Skeletal muscle satellite cell (primary cell): Measurements from ENCODE around the gene TDRD7.

Experiments
- H3K27me3 ChIP-seq: 2 replicates; pipeline ENCODE4 v1.7.0; 2013; ENCODE audit warnings: low read length; ENCODE audit not compliant: control insufficient read depth, insufficient read depth
- H3K36me3 ChIP-seq: 2 replicates; pipeline ENCODE4 v1.7.0; 2013; ENCODE audit warnings: mild to moderate bottlenecking, control low read depth, low read length; ENCODE audit not compliant: insufficient read depth
- H3K4me1 ChIP-seq: 2 replicates; pipeline ENCODE4 v1.7.0; 2013; ENCODE audit warnings: low read length; ENCODE audit not compliant: control insufficient read depth, insufficient read depth
- H3K4me2 ChIP-seq: 2 replicates; pipeline ENCODE4 v1.7.0; 2013; ENCODE audit warnings: mild to moderate bottlenecking, low read length
- H3K4me3 ChIP-seq: 2 replicates; pipeline ENCODE4 v1.7.0; 2013; ENCODE audit warnings: low read length
- H3K9ac ChIP-seq: 2 replicates; pipeline ENCODE4 v1.7.0; 2013; ENCODE audit warnings: mild to moderate bottlenecking, low read depth, low read length, moderate library complexity
- H3K9me3 ChIP-seq: replicated peaks from 2 replicates; pipeline ENCODE4 v1.7.0; 2013; ENCODE audit warnings: mild to moderate bottlenecking, control low read depth, low read length

Gene TDRD7

GRCh38 chr9:97502984-97503861, 91.3 kb downstream of the TDRD7 start:
- peaks cover 79% of the 10 kb centered on the region for H3K27me3 ChIP-seq
- no peak overlapping the region for H3K4me3 ChIP-seq
- no peaks in the 10 kb centered on the region for H3K36me3 ChIP-seq
- H3K9ac ChIP-seq = no peak overlapping the region
- H3K9me3 ChIP-seq = no peaks in the 10 kb centered on the region
- H3K4me1 ChIP-seq = peaks cover 8% of the 10 kb centered on the region
- H3K4me2 ChIP-seq = no peak overlapping the region

GRCh38 chr9:97503862-97504210, 91.9 kb downstream of the TDRD7 start:
- H3K9me3 ChIP-seq = no peaks in the 10 kb centered on the region
- no peak overlapping the region for H3K9ac ChIP-seq
- no peak overlapping the region for H3K4me2 ChIP-seq
- no peaks in the 10 kb centered on the region for H3K36me3 ChIP-seq
- peaks cover 8% of the 10 kb centered on the region for H3K4me1 ChIP-seq
- H3K4me3 ChIP-seq = no peak overlapping the region
- peaks cover 85% of the 10 kb centered on the region for H3K27me3 ChIP-seq

GRCh38 chr9:97504381-97505216, 92.7 kb downstream of the TDRD7 start:
- no peak overlapping the region for H3K4me3 ChIP-seq
- H3K4me1 ChIP-seq = peaks cover 8% of the 10 kb centered on the region
- no peaks in the 10 kb centered on the region for H3K9me3 ChIP-seq
- no peaks in the 10 kb centered on the region for H3K36me3 ChIP-seq
- peaks cover 84% of the 10 kb centered on the region for H3K27me3 ChIP-seq
- H3K9ac ChIP-seq = no peak overlapping the region
- H3K4me2 ChIP-seq = no peak overlapping the region

- H3K36me3 ChIP-seq = no peaks in the 10 kb centered on the region
- H3K4me1 ChIP-seq = peaks cover 11% of the 10 kb centered on the region
- H3K4me3 ChIP-seq = no peak overlapping the region
- H3K9me3 ChIP-seq = no peaks in the 10 kb centered on the region
- no peak overlapping the region for H3K4me2 ChIP-seq
- no peak overlapping the region for H3K9ac ChIP-seq
- H3K27me3 ChIP-seq = peaks cover 72% of the 10 kb centered on the region
Observed at GRCh38 chr9:97505845-97506244, 93.9 kb downstream of the TDRD7 start.

- H3K36me3 ChIP-seq = no peaks in the 10 kb centered on the region
- H3K9me3 ChIP-seq = no peaks in the 10 kb centered on the region
Observed at GRCh38 chr9:97506306-97506705, 94.4 kb downstream of the TDRD7 start.

GRCh38 chr9:97506787-97507186, 94.9 kb downstream of the TDRD7 start:
- Histone ChIP-seq H3K4me3 (no peak overlapping the region), H3K4me1 (peaks cover 10% of the 10 kb centered on the region), H3K9ac (no peak overlapping the region), H3K4me2 (no peak overlapping the region), H3K27me3 (peaks cover 68% of the 10 kb centered on the region), H3K9me3 (no peaks in the 10 kb centered on the region), H3K36me3 (no peaks in the 10 kb centered on the region)

More at GRCh38 chr9:97506306-97506705, 94.4 kb downstream of the TDRD7 start:
- Histone ChIP-seq H3K9ac (no peak overlapping the region), H3K4me3 (no peak overlapping the region), H3K27me3 (peaks cover 68% of the 10 kb centered on the region), H3K4me2 (no peak overlapping the region), H3K4me1 (peaks cover 11% of the 10 kb centered on the region)

GRCh38 chr9:97507428-97507984, 95.6 kb downstream of the TDRD7 start:
- H3K9me3 ChIP-seq = no peaks in the 10 kb centered on the region
- H3K4me2 ChIP-seq = no peak overlapping the region
- H3K9ac ChIP-seq = no peak overlapping the region
- H3K4me1 ChIP-seq = peaks cover 3% of the 10 kb centered on the region
- no peaks in the 10 kb centered on the region for H3K36me3 ChIP-seq
- H3K27me3 ChIP-seq = peaks cover 60% of the 10 kb centered on the region
- no peak overlapping the region for H3K4me3 ChIP-seq

GRCh38 chr9:97508852-97509251, 97.0 kb downstream of the TDRD7 start:
- Histone ChIP-seq H3K4me3 (no peak overlapping the region), H3K27me3 (peaks cover 52% of the 10 kb centered on the region), H3K9me3 (no peaks in the 10 kb centered on the region), H3K4me1 (peaks cover 3% of the 10 kb centered on the region), H3K36me3 (no peaks in the 10 kb centered on the region), H3K4me2 (no peak overlapping the region), H3K9ac (no peak overlapping the region)

- Histone ChIP-seq H3K4me2 (no peak overlapping the region), H3K4me3 (no peak overlapping the region), H3K36me3 (no peaks in the 10 kb centered on the region), H3K27me3 (peaks cover 36% of the 10 kb centered on the region), H3K9me3 (no peaks in the 10 kb centered on the region), H3K4me1 (peaks cover 3% of the 10 kb centered on the region), H3K9ac (no peak overlapping the region)
Observed at GRCh38 chr9:97510797-97511654, 99.1 kb downstream of the TDRD7 start.

GRCh38 chr9:97511655-97512427, 99.9 kb downstream of the TDRD7 start:
- H3K4me2 ChIP-seq = no peak overlapping the region
- H3K27me3 ChIP-seq = peaks cover 34% of the 10 kb centered on the region
- no peak overlapping the region for H3K9ac ChIP-seq
- no peaks in the 10 kb centered on the region for H3K36me3 ChIP-seq
- no peaks in the 10 kb centered on the region for H3K9me3 ChIP-seq
- H3K4me1 ChIP-seq = peaks cover 3% of the 10 kb centered on the region
- H3K4me3 ChIP-seq = no peak overlapping the region
